GM20000 (cell line): ENCODE results near the gene ARHGAP1.
"Not testable (repeated sequence)": the region's sequence is repeated elsewhere in the genome, so short reads cannot be mapped to it uniquely, and the experiment has no call there.

Experiments used
- DNase-seq: peaks from one replicate; pipeline ENCODE4 v3.0.0; 2012; ENCODE audit warnings: low spot score
- CTCF ChIP-seq: IDR thresholded peaks from 2 replicates; pipeline ENCODE4 v1.5.1; 2012; ENCODE audit warnings: mild to moderate bottlenecking, control low read depth; ENCODE audit errors: extremely low read depth, missing control alignments

Gene ARHGAP1

GRCh38 chr11:46722566-46723358 is 22.3 kb upstream of the ARHGAP1 start:
- TF ChIP-seq CTCF = no peak
- DNase-seq = no peak

- no peak for TF ChIP-seq CTCF
- DNase-seq = no peak
Observed at GRCh38 chr11:46721286-46721685, 20.9 kb upstream of the ARHGAP1 start.

GRCh38 chr11:46719543-46720218 is 19.3 kb upstream of the ARHGAP1 start:
- no peak for DNase-seq
- TF ChIP-seq CTCF = no peak

- no peak for TF ChIP-seq CTCF
- no peak for DNase-seq
Observed at GRCh38 chr11:46719048-46719542, 18.7 kb upstream of the ARHGAP1 start, which contains the start of gene F2. Gene F2 (plus strand): TSS chr11:46719213. CDS start chr11:46719236, 23 bp downstream.

- DNase-seq = no peak
- TF ChIP-seq CTCF = no peak
Observed at GRCh38 chr11:46718155-46719019, 18.0 kb upstream of the ARHGAP1 start.

- not testable (repeated sequence) for DNase-seq
Observed at GRCh38 chr11:46717825-46718154, 17.4 kb upstream of the ARHGAP1 start.

- DNase-seq = no peak
- no peak for TF ChIP-seq CTCF
Observed at GRCh38 chr11:46712874-46713576, 12.6 kb upstream of the ARHGAP1 start.
